22Rv1 (cell line): ENCODE measurements around the gene ATXN1.

Experiments used
- H3K27ac ChIP-seq: fragments of 450-650 bp; 2 replicates; pipeline ENCODE4 v1.5.1; 2017
- CTCF ChIP-seq: fragments of 450-650 bp; IDR thresholded peaks from 2 replicates; pipeline ENCODE4 v1.5.1; 2017; ENCODE audit warnings: mild to moderate bottlenecking
- ZFX ChIP-seq: fragments of 450-650 bp; IDR thresholded peaks from 2 replicates; pipeline ENCODE4 v1.6.1; 2017; ENCODE audit warnings: antibody characterized with exemption, borderline replicate concordance

The ATXN1 gene

DNA sequence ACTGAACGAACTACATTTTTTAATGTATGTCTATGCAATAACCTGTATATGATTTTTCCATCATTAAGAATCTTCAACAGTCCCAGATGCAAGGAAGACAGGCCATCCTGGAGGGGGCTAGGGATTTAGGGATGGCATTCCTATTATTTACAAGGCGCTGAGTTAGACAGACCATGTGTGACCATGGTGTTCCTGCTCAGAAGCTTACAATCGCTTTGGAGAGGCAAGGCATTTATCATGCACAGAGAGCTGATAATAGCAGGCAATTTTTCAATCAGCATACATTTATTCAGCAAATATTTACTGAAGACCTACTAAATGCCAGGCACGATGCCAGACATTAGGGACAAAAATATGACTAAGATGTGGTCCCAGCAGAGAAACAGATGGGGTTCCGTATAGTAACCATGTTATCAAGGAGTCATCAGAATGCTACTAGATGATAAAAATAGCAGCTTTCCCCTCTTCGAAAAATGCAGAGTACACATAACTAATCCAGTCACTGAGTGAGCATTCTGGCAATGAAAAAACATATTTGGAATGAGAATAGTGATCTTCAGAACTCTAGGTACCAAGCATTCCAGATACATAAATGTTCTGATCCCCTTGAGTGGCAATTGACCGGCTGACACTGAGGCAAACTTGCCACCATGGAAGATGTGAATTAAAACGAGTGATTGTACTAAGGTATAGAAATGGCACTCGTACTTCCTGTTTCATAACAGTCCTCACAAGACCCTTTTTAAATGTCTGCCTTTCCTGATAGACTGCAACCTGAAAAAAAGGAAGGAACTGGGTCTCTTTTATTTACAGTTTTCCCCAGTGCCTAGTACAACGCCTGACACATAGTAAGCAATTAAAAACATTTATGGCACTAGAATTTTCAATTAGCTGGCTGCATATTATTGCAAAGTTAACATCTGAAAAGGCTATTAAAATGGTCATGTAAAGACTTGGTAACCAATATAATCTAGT is 135.7 kb downstream of the ATXN1 start:
- TF ChIP-seq ZFX (no peak), CTCF (no peak)
- H3K27ac ChIP-seq: no peak overlapping the region

- no peak overlapping the region for H3K27ac ChIP-seq
- TF ChIP-seq CTCF: no peak
- TF ChIP-seq ZFX: no peak
These were observed 136.5 kb downstream of the ATXN1 start for GRCh38 chr6:16624636-16625290.

- H3K27ac ChIP-seq: no peak overlapping the region
- TF ChIP-seq CTCF: no peak
These were observed 137.5 kb downstream of the ATXN1 start for GRCh38 chr6:16623731-16624130.

- H3K27ac ChIP-seq: no peak overlapping the region
- TF ChIP-seq ZFX (no peak), CTCF (no peak)
These were observed 138.1 kb downstream of the ATXN1 start for GRCh38 chr6:16623029-16623653.

- no peak overlapping the region for H3K27ac ChIP-seq
- TF ChIP-seq CTCF (no peak), ZFX (no peak)
These were observed 139.1 kb downstream of the ATXN1 start for GRCh38 chr6:16622193-16622592.

- TF ChIP-seq ZFX: no peak
- TF ChIP-seq CTCF: no peak
- H3K27ac ChIP-seq: no peak overlapping the region
These were observed 140.3 kb downstream of the ATXN1 start for GRCh38 chr6:16621002-16621401.

- no peak overlapping the region for H3K27ac ChIP-seq
- TF ChIP-seq CTCF (no peak), ZFX (no peak)
These were observed 141.5 kb downstream of the ATXN1 start for GRCh38 chr6:16619777-16620176.
